ENCODE data around the gene COL15A1. TPM values are rescaled to one million over a fixed set of nuclear protein-coding genes. Genes with fewer than 3 reads are reported as not detected.
A peak's percentile ranks its signal among the peaks of the same experiment; 100 is the strongest.
"Not testable (repeated sequence)": the region's sequence is repeated elsewhere in the genome, so short reads cannot be mapped to it uniquely, and the experiment has no call there.

Gene COL15A1
- total RNA-seq: 2.0 and 2.8 TPM in 2 replicates

- DNase-seq (ENCODE audit: low read depth in 2 of 2): peak in 1 of 2 donors; percentile 10
Measured at GRCh38 chr9:98943682-98944056, at the start of gene COL15A1. Gene COL15A1, plus strand, starts transcription at chr9:98943907. Its CDS starts 155 bp downstream, at chr9:98944062.

DNA sequence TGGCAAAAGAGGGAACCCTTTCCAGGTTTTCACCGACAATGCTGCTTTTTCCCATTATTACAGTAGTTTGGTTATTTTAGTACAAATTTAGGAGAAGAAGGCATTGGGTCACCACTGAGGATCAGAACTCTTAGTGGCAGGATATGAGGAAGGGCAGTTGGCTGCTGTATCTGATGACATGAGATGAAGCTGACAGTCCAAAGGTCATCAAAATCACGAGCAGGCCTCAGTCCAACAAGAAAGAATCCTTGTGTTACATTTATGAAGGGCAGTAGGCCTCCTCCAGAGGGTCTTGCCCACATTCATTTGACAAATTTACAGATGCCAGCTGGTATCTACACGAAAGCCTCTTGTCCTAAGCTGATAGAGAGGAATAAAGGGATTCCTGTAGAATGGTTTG is 49.5 kb upstream of the COL15A1 start:
- DNase-seq (ENCODE audit: low read depth in 2 of 2): no peak

GRCh38 chr9:98894761-98895160 is 48.9 kb upstream of the COL15A1 start:
- peak in 1 of 2 donors; percentile 41 for DNase-seq (ENCODE audit: low read depth in 2 of 2)

GRCh38 chr9:98896632-98897031 is 47.1 kb upstream of the COL15A1 start:
- no peak for DNase-seq (ENCODE audit: low read depth in 2 of 2)

- DNase-seq (ENCODE audit: low read depth in 2 of 2): peak in 1 of 2 donors; percentile 67
Measured at GRCh38 chr9:98897745-98898144, 46.0 kb upstream of the COL15A1 start.

DNA sequence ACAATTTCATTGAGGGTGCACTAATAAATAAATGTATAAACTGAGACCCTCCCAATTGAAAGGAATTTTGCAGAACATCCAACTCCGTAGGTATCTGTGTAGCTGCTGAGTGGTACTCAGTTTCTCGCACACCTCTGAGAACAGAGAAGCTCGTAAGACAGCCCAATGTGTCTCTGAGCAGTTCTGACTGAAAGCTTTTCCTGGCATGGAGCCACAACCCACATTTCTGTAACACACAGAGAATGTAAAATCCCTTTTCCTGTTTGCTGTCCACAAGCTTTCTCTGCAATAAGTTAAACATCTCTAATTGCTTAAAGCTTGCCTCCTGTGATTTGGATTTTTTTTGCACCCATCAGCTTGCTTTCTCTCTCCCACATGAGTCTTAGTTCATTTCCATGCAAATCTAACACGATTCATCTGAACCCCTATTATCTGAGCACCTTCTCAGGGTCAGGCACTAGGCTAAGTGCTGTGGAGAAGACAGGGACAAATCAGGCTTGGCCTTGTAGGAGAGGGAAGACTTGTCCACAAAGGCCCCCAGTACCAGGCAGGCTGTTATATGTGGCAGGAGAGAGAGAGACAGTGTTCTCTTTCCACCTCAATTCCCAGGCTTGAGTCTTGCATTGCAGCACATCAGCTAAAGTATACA is 44.2 kb upstream of the COL15A1 start:
- DNase-seq (ENCODE audit: low read depth in 2 of 2): peak in 1 of 2 donors; percentile 63

DNA sequence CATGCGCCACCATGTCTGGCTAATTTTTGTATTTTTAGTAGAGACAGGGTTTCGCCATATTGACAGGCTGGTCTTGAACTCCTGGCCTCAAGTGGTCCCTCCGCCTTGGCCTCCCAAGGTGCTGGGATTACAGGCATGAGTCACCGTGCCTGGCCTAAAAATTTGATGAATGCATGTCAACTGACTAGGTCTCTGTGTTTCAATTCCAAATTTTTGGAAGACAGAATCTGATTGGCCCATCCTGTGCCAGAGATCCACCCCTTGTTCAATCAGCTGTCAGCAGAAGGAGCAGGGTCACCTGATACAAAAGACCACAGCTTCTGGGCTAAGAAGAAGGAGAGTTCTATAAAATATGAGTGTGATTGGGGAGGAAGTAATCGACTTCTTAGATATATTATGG is 43.5 kb upstream of the COL15A1 start:
- no peak for DNase-seq (ENCODE audit: low read depth in 2 of 2)

GRCh38 chr9:98900725-98901124 is 43.0 kb upstream of the COL15A1 start:
- no peak for DNase-seq (ENCODE audit: low read depth in 2 of 2)

GRCh38 chr9:98901843-98902242 is 41.9 kb upstream of the COL15A1 start:
- DNase-seq (ENCODE audit: low read depth in 2 of 2): not testable (repeated sequence)

GRCh38 chr9:98902516-98902915 is 41.2 kb upstream of the COL15A1 start:
- DNase-seq (ENCODE audit: low read depth in 2 of 2): no peak

- DNase-seq (ENCODE audit: low read depth in 2 of 2): no peak
Measured at GRCh38 chr9:98902925-98903324, 40.8 kb upstream of the COL15A1 start.

DNA sequence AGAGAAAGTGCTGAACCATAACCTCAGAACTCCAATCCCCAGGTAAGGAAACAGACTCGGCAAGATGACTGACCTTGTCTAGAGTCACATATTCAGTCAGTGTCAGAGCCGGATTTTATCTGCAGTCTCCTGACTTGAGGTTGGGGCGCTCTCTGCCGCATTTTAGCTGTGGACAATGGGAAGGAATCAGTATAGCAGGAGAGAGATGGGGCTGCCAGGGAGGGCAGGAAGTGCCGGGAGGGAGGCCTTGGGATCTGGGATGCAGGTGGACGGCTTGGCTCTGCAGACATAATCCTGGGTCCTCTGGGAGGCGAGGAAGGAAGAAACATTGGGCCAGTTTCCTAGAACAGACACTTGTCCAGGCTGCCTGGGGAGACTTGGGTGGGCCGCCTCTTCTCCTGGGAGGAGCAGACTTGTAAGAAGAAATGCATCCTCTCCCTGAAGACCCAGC is 39.7 kb upstream of the COL15A1 start:
- DNase-seq (ENCODE audit: low read depth in 2 of 2): no peak

GRCh38 chr9:98905015-98905414 is 38.7 kb upstream of the COL15A1 start:
- DNase-seq (ENCODE audit: low read depth in 2 of 2): no peak

- no peak for DNase-seq (ENCODE audit: low read depth in 2 of 2)
Measured at GRCh38 chr9:98906273-98907040, 37.2 kb upstream of the COL15A1 start.

- DNase-seq (ENCODE audit: low read depth in 2 of 2): no peak
Measured at GRCh38 chr9:98907055-98907454, 36.7 kb upstream of the COL15A1 start.

DNA sequence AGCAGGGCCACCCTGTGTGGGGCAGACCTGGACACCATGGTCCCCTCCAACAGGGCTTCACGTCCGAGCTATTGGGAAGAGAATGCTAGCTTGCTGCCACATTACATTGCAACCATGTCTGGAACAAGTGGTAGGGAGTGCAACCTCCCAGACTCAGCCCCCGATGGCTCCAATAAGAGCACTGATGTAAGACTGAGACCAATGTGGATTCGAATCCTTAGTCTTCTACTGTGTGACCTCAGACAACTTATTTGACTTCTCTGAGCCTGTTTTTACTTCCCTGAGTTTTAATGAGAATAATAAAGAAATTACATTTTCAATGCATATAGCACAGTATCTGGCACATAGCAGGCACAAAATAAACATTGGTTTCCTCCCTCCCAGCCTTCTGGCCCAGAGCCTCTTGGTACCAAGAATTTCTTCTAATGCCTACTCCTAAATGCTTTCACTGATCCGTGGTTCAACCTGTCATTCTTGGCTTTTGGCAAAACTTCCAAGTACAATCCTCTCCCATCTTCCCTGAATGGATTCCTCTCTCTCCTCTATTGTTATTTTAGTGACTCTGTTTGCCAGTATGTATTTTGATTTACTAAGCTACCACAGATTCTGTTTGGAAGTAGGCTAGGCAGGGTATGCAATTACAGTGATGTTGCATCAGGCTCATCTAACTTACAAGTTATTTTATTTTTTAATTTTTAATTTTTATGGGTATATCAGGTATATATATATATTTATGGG is 34.6 kb upstream of the COL15A1 start:
- no peak for DNase-seq (ENCODE audit: low read depth in 2 of 2)

- no peak for DNase-seq (ENCODE audit: low read depth in 2 of 2)
Measured at GRCh38 chr9:98909935-98910334, 33.8 kb upstream of the COL15A1 start.

- no peak for DNase-seq (ENCODE audit: low read depth in 2 of 2)
Measured at GRCh38 chr9:98911042-98911441, 32.7 kb upstream of the COL15A1 start.

- not testable (repeated sequence) for DNase-seq (ENCODE audit: low read depth in 2 of 2)
Measured at GRCh38 chr9:98911738-98912137, 32.0 kb upstream of the COL15A1 start.

- DNase-seq (ENCODE audit: low read depth in 2 of 2): no peak
Measured at GRCh38 chr9:98912450-98912849, 31.3 kb upstream of the COL15A1 start.

- DNase-seq (ENCODE audit: low read depth in 2 of 2): no peak
Measured at GRCh38 chr9:98913044-98913443, 30.7 kb upstream of the COL15A1 start.

DNA sequence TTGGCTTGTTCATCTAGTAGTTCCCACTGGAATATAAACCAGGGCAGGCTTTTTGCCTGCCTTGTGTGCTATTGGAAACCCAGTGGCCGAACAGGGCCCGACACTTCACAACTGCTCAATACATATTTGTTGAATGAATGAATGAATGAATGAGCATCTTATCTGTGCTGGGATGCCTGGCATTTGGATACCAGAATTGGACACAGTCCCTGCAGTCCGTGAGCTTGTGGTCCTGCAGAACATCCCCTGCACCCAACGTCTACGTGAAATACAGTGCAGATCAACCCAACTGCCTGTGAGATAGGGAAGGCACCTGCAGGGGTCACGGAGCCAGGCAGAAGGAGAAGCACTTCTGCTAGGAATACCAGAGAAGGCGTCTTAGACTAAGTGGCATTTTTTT is 30.0 kb upstream of the COL15A1 start:
- DNase-seq (ENCODE audit: low read depth in 2 of 2): no peak

Data from dermis microvascular lymphatic vessel endothelial cell (primary cell).